GM21367 (cell line): Measurements from ENCODE around the gene TMPRSS4.
"Not testable (repeated sequence)": the region's sequence is repeated elsewhere in the genome, so short reads cannot be mapped to it uniquely, and the experiment has no call there.

Experiments used
- ATAC-seq: cut with Tn5 transposase; IDR thresholded peaks from one replicate; pipeline ENCODE4 v1.9.1; 2021; ENCODE audit not compliant: unreplicated experiment

Gene TMPRSS4

DNA sequence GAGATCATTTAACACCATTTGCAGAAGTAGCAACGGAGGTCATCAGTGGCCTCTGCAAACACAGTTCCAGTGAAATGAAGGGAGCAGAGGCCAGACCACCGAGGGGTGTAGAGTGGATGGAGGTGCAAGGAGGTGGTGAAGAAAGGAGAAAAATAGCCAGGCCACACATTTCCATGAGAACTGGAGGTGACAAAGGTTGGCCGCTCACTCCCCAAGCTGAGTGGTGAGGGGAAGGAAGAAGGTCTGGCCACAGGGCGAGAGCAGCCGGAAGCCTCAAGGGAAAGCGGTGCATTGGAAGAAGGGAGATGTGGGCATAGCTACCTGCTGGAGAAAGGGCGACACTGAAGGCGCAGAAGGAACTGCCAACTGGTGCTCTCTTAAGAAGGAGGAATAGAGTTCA lies 20.1 kb upstream of the TMPRSS4 start:
- no peak for ATAC-seq

DNA sequence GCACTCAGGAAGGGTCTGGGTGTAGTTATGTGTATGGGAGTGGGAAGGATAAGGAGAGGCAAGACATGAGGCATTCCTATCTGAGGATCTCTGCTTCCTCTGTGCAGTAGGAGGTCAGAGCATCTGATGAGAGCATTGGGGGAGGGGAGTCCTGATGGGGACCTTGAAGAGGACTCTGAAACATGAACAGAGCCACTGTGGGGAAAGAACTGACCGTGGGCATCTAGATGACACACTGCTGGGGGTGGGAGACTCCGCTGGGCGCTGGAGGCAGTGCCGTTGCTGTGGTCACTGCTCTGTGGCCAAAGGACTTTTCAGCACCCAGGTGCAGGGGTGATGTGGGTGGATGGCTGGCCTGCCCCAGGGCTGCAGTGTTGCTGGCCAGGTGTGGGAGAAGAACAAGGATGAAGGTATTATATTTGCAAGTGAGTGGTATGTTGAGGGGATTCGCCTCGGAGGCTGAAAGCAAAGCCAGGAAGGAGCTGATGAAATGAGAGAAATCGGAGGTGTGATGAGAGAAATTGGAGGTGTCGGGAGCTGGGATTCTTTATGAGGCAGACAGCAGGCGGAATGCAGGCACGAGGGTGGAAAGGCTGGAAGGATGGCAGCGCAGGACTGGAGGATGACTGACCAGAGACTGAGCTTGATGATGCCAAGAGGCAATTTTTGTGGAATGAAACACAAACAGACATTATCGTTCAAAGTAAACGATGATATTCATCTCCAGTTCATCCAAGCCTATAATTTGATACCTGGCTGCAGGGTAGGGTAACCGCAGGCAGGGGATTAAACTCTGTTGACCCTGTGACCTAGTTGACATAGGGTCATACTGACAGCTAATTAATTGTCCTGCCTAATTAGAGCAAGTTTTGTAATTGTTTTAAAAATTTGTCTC lies 19.4 kb upstream of the TMPRSS4 start:
- no peak for ATAC-seq

DNA sequence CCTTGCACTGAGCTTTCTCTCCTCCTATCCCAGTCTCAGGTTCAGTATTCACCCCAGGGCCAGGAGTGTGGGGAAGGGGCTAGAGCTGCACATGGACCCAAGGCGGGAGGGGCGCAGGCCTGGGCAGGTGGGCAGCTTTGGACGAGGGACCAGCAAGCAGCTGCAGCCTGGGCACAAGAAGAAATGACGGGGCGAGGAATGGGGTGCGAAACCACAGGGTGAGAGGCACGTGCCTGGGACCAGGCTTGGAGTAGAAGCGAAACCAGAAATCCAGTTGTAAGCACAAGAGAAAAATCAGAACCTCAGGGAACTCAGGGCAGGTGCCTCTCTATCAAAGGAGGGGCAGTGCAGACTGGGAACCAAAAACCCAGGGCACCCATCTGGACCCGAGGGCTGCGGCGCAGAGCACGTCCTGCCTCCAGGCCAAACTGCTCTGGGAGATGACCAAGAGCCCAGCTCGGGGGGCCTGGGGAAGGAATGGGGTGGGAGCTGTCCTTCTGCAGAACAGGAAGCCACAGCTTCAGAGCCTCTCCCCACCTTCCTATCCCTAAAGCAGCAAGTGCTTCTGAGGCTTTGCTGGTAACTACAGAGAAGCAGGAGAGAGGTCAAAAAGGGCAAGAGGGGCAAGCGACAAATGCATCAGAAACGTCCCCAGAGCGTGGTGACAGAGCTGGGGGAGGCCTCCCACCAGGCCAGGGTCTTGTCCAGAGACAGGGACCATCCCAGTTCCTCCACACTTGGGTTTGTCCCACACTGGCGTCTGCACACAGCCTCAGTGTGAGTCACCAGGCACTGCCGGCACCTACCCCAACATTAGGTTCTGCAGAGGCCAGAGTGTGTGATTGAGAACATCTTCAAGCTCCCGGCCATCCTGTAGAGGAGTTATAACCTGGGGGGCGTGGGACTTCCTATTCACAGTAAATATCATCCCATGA lies 18.3 kb upstream of the TMPRSS4 start:
- no peak for ATAC-seq

DNA sequence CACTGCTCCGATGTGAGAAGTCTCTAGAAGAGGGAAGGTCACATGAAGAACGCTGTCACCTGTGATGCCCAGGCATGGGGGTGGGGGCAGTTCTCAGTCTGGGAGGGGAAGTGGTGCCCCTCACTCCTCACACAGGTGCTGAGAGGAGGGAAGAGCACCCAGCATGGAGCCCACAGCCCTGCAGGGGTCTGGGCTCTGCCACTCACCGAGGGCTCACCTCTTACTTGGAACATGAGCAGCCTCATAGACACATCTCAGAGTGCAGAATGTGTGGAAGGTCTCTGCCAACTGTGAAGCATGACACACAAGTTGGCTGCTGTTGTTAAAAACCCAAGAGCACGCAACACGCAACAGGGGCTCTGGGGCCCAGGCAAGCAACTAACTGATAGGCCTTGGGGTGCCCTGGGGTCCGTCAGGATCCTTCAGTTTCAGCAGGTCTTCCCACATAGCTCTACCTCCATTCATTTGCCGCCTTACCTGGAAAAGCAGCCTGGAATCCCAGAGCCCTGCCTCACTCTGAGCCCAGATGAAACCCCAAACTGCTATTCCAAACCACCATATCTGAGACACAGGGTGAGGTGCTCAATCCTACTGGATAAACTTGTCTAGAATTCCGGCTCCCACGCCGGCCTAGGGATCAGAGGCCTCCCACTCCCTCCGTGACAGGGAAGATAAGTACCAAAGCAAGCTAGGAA lies 17.5 kb upstream of the TMPRSS4 start:
- ATAC-seq, result no peak

DNA sequence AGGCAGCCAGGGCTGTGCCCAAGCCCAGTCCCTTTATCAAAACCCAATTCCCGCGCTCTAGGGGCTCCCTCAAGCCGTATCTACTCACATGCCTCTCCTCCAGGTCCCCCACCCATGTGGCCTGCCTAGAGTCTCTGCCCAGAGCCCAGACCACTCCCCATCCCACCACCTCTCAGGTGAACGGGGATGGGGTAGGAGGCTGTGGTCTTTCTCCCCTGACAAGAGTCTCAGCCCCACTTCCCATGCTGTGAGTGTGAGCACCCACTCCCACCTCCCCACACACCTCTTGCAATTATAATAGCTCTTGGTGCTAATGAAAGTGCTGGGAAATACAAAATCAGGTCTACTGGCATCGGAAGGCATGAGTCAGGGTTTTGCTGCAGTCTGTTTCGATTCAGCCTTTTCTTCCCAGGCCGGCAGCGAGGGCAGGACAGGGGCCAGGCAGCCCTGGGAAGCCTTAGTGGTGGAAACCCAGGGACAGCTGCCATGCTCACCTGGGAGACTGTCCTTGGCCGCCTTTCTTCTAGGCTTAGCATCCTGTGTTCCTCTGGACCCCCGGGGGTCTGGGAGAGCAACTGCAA lies 16.7 kb upstream of the TMPRSS4 start:
- no peak for ATAC-seq

DNA sequence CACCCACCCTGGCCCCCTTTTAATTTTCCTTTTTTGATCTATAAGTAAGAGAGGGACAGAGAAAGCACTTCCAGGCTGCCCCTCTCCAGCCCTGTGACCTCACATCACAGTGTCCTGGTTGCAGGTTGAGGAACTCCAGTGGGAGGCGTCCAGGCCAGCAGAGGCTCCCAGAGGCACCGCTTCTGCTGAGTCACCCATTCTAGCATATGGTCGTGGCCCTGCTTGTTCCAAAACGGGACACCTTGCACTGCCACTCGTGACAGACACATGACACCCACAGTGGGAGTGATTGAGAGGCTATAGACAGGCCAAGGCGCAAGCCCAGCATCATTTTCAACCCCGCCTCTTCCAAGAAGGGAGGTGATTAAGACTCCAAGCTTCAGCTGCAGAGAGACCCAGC lies 16.0 kb upstream of the TMPRSS4 start:
- no peak for ATAC-seq

DNA sequence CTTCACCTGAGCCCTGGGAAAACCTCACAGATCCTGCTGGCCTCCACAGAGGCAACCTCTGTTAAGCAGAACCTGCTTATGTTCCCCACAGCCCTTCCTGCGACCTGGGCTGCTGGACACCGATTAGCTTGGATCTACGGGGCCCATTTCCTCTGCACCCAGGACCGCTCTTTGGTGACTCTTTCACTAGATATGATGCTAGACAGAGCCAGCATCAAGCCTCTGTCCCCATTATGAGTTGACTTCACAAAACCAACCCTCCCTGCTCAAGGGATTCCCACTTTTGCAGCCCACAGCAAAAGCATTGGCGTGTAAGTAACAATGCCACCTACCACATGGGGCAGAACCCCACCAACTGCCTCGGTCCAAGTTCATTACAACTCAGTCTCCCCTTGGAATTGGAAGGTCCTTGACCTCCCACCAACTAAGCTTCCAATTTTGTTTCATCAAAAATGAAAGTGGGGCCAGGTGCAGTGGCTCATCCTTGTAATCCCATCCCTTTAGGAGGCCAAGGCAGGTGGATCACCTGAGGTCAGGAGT lies 15.2 kb upstream of the TMPRSS4 start:
- ATAC-seq, result no peak

DNA sequence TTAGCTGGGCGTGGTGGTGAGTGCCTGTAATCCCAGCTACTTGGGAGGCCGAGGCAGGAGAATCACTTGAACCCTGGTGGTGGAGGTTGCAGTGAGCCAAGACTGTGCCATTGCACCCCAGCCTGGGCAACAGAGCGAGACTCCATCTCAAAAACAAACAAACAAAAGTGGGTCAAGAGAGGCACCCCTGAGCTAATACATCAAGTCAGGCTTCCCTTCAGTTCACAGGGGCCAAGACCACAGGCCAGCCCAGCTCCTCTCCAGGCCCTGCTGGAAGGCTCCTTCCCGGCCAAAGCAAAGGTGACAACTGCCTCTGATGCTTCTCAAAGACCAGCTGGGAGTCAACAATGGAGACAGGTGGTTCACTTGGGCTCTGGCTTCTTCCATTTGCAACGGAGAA lies 14.7 kb upstream of the TMPRSS4 start:
- ATAC-seq, result not testable (repeated sequence)

DNA sequence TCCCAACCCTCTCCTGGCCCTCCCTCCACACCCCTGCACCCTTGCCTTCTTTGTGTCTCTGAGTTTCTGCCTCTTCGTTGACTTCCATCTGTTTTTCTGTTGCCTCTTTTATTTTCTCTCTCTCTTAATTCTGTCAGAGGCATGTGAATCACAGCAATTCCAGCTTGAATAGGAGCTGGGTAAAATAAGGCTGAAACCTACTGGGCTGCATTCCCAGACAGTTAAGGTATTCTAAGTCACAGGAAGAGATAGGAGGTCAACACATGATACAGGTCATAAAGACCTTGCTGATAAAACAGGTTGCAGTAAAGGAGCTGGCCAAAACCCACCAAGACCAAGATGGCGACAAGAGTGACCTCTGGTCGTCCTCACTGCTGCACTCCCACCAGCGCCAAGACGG lies 14.2 kb upstream of the TMPRSS4 start:
- ATAC-seq, result not testable (repeated sequence)

DNA sequence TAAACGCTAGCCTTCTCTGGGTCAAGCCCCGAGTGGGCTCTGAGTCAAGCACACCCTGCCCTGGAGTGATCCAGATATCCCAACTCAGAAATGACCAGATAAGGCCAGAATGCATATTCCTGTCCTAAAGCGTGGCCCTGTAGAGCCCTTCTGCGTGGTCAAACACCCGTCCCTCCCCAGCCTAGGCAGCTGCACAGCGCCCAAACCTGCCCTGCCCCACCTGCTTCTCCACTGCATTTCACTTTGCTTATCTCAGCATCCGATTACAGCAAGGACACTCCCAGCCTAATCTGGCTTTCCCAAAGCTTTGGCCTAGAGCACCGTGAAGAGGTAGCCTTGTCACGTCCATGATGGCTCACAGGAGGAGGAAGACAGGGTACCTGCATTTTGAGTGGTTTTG lies 11.9 kb upstream of the TMPRSS4 start:
- ATAC-seq, result no peak

DNA sequence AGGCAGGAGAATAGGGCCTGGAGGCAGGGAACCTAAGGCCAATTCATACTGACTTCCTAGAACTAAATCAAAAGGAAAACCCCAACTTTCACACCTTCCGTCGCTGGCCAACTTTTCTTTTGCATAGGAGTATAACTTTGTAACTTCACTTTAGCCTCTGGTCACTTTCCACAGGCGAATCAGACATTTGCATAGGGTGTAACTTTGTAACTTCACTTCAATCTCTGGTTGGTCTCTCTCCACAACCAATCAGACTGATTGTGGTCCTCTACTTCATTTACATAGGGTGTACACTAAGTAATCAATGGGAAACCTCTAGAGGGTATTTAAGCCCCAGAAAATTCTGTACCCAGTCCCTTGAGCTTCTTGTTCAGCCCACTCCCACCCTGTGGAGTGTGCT lies 11.5 kb upstream of the TMPRSS4 start:
- no peak for ATAC-seq

DNA sequence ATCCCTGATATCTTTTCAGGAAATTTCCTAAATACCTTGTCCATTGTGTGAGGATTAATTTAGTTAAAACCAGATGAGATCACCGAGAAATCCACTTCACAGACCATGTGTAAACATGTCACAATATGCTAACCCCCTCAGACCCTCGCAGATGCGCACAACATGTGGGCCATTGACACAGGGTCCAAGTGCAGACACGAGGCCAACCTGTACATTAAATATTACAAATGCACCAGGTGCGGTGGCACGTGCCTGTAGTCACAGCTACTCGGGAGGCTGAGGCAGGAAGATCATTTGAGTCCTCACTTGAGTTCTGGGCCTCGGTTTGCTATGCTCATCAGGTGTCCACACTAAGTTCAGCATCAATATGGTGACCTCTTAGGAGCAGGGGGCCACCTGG lies 9.9 kb upstream of the TMPRSS4 start:
- no peak for ATAC-seq

DNA sequence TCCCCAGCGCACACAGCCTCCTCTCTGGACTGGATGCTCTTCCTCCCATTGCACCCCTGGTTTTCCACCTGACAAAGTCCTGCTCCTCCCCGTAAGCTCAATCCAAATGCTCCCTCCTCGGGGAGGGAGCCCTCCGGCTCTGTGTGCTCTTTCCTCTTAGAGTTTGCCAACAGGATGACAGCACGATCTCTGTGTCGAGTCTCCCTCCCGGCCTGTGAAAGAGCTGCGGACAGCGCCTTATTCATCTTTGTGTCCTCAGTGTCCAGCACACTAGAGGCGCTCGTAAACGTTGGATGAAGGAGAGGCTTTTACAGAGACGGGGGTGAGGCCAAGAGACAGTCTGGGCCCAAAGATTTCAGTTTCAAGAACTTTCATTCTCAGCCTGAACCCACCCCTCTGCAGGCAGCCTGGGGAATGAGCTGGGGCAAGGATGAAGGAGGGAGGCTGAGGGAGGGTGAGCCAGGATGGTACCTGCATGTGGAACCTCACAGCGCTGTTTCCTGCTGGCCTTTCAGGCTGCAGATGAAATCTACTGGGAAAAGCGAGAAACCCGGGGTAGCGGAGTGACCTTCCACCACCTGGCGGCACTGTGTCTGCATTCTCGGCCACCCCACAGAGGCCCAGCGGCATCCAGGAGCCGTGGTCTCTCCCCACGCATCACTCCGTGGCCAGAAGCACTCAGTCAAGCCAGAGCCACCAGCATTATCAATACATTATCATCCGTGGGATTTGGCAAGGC lies 8.5 kb upstream of the TMPRSS4 start:
- no peak for ATAC-seq

DNA sequence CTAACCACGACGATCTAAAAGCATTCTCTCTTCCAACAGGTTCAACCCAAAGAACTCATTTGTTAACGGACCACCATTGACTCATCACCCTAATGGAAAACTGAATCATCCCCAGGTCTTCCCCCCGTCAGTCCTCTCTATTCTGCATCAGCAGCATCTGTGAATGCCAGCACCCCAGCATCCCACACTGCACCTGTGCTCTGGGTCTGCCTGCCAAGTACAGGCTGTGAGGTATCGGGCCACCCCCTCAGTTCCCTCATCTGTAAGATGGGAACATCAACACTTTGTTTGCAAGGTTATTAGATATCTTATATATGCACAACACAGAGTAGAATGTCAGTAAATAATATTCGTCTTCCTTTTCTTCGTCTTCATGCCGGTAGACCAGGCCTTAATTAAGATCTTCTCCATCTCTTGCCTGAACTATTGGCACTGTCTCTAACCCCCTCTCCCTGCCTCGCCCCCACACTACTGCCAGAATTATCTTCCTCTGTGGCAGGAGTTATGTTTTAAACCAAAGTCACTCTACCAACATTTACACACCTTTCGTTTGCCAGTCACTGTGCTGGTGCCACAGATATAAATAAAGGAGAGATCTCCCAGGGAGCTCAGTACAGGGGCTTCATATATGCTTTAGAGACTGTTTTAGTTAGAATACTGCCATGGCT lies 7.8 kb upstream of the TMPRSS4 start:
- no peak for ATAC-seq

DNA sequence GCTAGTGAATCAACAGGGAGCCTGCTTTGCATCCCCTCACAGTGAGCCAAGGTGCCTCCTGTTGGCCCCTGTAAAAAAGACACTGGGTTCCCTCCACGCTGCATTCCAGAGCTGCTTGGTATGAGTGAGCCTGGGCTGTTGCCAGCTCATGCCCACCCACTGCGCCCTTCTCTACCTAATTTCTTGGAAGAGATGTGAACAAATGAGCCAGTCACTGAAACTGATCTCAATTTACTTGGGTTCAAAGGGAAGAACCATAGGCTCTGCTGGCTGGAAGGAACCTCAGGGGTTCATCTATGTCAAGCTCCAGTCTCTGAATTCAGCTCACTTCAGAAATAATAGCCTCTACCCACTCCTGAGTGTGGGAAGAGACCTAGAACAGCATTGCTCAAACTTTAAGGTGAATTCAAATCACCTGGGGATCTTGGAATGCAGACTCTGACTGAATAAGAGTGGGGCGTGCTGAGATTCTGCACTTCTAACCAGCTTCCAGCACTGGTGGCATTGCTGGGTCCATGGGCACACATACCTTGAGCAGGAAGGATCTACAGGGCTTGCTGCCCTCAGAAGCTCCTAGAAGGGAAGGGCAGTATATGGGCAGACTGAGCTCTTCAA lies 5.4 kb upstream of the TMPRSS4 start:
- no peak for ATAC-seq

DNA sequence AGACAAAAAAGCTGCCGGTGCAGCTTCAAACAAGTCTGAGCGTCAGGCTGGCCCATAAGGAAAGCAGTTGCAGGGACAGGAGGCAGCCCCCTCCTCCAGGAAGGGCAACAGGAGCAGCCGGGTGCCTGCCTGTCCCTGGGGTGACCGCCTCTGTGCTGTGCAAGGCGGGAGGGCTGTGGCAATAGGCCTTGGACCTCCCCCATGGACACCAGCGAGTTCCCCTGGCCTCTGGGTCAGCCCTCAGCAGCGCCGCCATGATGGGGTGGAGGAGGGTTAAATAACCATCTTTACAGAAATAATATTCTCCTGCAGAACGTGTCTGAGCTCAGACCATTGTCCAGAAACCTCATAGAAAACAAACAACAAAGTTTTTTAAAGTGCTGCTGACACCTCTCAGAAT lies 3.3 kb upstream of the TMPRSS4 start:
- no peak for ATAC-seq

DNA sequence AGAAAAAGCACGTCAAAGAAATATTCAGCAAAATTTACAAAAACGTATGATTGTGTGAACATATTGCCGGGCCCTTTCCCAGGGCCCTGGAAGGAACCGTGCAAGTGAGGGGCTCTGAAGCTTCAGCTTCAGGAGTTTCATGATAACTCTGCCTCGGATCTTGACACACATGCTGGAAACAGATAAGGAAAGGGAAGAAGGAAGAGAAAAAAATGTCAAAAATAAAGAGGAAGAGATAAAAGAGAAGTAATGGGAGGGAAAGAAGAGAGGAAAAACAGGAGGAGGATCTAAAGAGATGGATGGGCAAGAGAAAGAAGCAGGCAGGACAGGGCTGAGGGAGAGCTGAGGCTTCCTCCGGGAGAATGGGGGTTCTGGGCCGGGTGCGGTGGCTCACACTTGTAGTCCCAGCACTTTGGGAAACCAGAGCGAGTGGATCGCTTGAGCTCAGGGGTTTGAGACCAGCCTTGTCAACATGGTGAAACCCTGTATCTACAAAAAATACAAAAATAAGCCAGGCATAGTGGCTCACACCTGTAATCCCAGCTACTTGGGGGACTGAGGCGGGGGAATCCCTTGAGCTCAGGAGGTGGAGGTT lies 2.7 kb upstream of the TMPRSS4 start:
- no peak for ATAC-seq

DNA sequence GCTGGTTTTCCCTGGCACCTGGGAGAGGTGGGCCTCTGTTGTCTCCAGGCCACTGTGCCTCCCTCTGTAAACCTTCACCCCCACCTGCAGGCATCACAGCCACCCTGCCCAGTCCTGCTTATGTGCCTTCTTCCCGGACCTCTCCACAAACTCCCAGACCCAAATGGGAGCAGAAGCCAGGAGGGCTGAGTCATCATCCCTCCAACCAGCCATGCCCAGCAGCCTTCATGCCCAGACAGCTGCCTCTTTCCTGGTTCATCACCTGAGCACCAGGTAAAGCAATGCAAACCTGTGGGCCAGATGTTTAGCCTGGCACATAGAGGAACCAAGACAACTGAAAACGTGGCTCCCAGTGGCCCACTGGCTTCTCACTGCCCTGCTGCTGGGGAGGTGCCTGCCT lies 2.1 kb upstream of the TMPRSS4 start:
- ATAC-seq, result no peak
